ENCODE measurements around the gene MAP1LC3B2. TPM values are rescaled to one million over a fixed set of nuclear protein-coding genes. Genes with fewer than 3 reads are reported as not detected.

Gene MAP1LC3B2
- total RNA-seq, 2 donors from 2014 or later: 0.90 to 0.97 TPM

DNA sequence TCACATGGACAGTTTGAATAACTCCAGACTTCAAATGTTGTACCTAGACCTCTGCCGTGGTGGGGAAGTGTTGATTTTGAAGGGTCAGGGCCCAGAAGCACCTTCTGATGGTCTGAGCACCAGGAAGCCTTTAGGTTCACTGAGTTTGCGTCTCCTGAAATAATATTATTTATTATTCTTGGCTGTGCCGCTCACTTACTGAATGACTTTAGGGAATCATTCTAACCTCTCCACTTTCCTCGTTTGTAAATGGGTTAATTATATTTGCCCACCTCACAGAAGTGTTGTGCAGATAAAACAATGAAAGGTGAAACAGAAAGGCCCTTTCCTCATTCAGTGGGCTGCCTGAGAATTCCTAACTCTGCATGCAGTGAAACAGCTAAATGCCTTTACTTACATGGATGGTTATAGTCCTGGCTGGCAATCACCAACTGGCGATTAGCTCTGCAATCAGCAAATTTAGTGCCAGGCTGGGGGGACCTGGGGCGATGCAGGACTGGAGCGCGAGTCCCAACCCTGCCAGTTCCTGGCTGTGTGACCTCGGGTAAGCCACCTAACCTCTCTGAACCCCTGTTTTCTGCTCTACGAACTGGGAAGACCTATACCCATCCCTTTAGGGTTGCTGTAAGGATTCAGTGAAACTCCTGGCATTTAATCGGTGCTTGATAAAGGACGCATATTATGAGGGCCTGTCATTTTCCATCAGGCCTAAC is 57.5 kb downstream of the MAP1LC3B2 start:
- no peaks in the 10 kb centered on the region for H3K4me1 Mint-ChIP-seq
- H3K9me3 Mint-ChIP-seq: no peaks in the 10 kb centered on the region
- no peaks in the 10 kb centered on the region for H3K36me3 Mint-ChIP-seq (ENCODE audit: low read depth)
- H3K4me3 Mint-ChIP-seq: no peak overlapping the region
- peaks cover 15% of the 10 kb centered on the region for H3K27me3 Mint-ChIP-seq
- ATAC-seq (replicated peaks): no peak
- no peak overlapping the region for H3K27ac Mint-ChIP-seq

DNA sequence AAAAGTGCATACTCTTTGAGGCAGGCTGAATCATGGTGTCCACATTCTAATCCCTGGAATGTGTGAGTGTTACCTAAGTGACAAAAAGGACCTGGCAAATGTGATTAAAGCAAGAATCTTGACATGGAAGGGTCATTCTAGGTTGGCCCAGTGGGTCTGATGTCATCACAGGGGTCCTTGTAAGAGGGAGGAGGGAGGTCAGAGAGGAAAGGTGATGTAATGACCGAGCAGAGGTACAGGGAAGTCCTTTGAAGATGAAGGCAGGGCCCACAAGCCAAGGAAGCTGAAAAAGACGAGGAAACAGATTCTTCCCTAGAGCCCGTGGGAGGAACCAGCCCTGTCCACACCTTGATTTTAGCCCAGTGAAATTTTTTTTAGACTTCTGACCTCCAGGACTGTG is 60.1 kb downstream of the MAP1LC3B2 start:
- no peak for ATAC-seq (replicated peaks)
- H3K27me3 Mint-ChIP-seq: peaks cover 15% of the 10 kb centered on the region
- peaks cover 6% of the 10 kb centered on the region for H3K9me3 Mint-ChIP-seq
- H3K4me1 Mint-ChIP-seq: no peaks in the 10 kb centered on the region
- H3K36me3 Mint-ChIP-seq (ENCODE audit: low read depth): no peaks in the 10 kb centered on the region
- H3K4me3 Mint-ChIP-seq: no peak overlapping the region
- no peak overlapping the region for H3K27ac Mint-ChIP-seq

DNA sequence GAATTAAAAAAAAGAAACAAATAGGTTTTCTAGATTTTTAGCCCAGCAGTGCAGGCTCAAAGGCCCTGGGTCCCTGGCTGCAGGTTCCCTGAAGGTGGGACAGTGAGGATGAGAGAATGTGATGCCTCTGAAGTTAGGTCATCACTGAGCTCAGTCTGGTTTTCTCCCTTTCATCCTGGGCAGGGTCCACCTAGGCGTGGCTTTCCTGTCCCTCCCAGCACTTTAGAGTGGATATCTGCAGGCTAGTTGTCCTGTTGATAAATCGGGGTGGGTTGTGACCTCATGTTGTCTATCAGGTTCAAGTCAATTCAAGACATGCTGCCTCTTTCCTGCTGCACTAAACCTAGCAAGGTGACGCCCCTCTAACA is 60.9 kb downstream of the MAP1LC3B2 start:
- Mint-ChIP-seq H3K27ac (no peak overlapping the region), H3K9me3 (peaks cover 6% of the 10 kb centered on the region), H3K27me3 (peaks cover 15% of the 10 kb centered on the region), H3K4me3 (no peak overlapping the region), H3K4me1 (no peaks in the 10 kb centered on the region), H3K36me3 (ENCODE audit: low read depth) (no peaks in the 10 kb centered on the region)
- ATAC-seq (replicated peaks): no peak

DNA sequence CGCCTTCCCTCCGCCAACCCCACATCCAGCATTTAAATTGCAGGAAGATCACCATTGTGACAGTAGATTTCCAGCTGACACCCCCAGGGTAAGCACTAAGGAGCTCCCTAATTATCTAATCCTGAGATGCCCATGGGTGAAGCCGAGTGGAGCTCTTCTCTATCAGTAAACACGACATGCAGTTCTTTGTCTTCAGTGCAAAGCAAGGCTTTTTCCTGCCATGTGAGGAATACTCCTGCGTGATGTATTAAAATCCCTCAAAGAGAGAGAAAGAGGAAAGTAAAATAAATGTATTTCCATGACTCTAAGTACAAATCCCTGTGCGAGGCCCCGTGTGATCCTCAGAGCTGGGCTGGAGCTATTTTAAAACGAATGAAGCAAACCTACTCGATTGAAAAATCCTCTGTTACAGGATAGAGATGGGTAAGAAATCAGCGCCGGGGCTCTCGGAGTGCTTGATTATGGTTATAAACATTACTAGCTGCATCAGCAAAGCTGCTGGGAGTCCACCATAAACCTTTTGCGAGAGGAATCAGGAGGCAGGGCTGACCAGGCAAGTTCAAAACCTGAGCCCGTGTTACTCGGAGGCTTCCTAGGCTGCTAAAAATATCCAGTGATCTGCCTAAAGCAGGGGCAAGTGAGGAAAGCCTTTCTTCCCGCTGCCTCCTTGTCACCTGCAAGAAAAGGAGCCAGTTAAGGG is 61.5 kb downstream of the MAP1LC3B2 start:
- no peak for ATAC-seq (replicated peaks)
- H3K9me3 Mint-ChIP-seq: peaks cover 6% of the 10 kb centered on the region

DNA sequence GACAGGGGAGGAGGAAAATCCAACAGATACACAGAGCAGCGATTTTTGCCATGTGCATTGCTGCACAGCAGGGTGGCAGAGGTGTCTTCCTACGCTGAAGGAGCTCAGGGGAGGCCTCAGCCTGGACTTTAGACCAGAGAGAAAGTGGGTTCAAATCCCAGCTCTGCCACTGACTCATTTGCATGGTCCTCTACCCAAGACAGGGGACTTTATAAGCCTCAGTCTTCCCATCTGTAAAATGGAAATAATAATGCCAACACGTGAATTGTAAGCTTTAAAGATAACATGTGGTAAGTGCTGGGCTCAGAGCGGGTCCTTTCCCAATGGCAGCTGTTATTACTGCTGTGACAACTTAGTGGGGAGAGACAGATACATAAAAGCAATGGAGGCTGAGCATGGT is 62.0 kb downstream of the MAP1LC3B2 start:
- H3K27ac Mint-ChIP-seq: no peak overlapping the region
- no peaks in the 10 kb centered on the region for H3K36me3 Mint-ChIP-seq (ENCODE audit: low read depth)
- H3K4me1 Mint-ChIP-seq: no peaks in the 10 kb centered on the region
- no peak overlapping the region for H3K4me3 Mint-ChIP-seq
- no peak for ATAC-seq (replicated peaks)
- peaks cover 15% of the 10 kb centered on the region for H3K27me3 Mint-ChIP-seq
- H3K9me3 Mint-ChIP-seq: peaks cover 6% of the 10 kb centered on the region

More for the DNA sequence above, 61.5 kb downstream of the MAP1LC3B2 start:
- no peaks in the 10 kb centered on the region for H3K36me3 Mint-ChIP-seq (ENCODE audit: low read depth)
- no peak overlapping the region for H3K27ac Mint-ChIP-seq
- H3K4me1 Mint-ChIP-seq: no peaks in the 10 kb centered on the region
- H3K27me3 Mint-ChIP-seq: peaks cover 15% of the 10 kb centered on the region
- no peak overlapping the region for H3K4me3 Mint-ChIP-seq

DNA sequence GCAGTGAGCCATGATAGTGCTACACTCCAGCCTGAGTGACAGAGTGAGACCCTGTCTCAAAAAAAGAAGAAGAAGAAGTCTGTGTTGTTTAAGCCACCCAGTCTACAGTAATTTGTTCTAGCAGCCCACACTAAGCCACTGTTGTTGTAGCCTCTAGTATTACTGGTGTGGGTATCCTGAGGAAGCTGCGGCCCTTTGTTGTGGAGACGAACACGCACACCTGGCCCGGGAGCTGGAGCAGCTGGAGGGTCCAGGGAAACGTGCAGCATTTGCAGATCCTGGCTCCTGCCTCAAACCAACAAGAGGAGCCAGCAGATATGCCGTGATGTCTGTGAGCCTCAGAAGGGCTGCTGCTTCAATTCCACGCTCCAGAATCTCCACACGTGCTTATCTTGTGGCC is 65.3 kb downstream of the MAP1LC3B2 start:
- H3K4me1 Mint-ChIP-seq: no peaks in the 10 kb centered on the region
- ATAC-seq (replicated peaks): no peak
- H3K9me3 Mint-ChIP-seq: peaks cover 6% of the 10 kb centered on the region
- no peaks in the 10 kb centered on the region for H3K36me3 Mint-ChIP-seq (ENCODE audit: low read depth)
- H3K27me3 Mint-ChIP-seq: peaks cover 16% of the 10 kb centered on the region
- H3K4me3 Mint-ChIP-seq: no peak overlapping the region
- H3K27ac Mint-ChIP-seq: no peak overlapping the region

DNA sequence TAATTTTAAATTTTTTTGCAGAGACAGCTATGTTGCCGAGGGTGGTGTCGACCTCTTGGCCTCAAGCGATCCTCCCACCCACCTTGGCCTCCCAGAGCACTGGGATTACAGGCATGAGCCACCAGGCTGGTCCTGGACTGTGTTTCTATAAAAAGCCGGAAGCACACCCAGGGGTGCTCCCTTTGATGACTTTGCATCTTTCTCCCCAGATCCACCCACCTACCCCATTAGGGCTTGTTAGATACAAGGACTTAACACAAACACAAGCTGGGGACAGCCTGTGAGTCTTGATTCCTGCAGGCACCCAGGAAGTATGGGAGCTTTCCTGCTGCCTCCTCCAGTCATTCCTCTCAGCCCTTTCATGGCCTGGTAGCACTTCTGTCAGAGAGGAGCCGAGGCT is 67.0 kb downstream of the MAP1LC3B2 start:
- ATAC-seq (replicated peaks): no peak
- no peak overlapping the region for H3K4me3 Mint-ChIP-seq
- no peaks in the 10 kb centered on the region for H3K36me3 Mint-ChIP-seq (ENCODE audit: low read depth)
- peaks cover 20% of the 10 kb centered on the region for H3K27me3 Mint-ChIP-seq
- no peak overlapping the region for H3K27ac Mint-ChIP-seq
- no peaks in the 10 kb centered on the region for H3K4me1 Mint-ChIP-seq
- H3K9me3 Mint-ChIP-seq: peaks cover 6% of the 10 kb centered on the region

Other genes starting within 250 kb of the MAP1LC3B2 start
- gene SPRING1, start 178.7 kb downstream of the MAP1LC3B2 start, total RNA-seq: 10 to 100 TPM; 17.9 to 32.8 TPM
- 10 to 100 TPM; 12.3 to 23.6 TPM for gene RNFT2, start 178.9 kb downstream of the MAP1LC3B2 start, total RNA-seq

All from activated T-helper 17 cell treated with anti-CD3 and anti-CD28 coated beads, Interleukin-2, amount 50 U/mL, for 72 hours (primary cell).